Suppressor macrophage treated with lipopolysaccharide for 4 hours (primary cell): ENCODE results near the gene PEA15.

Experiments
- DNase-seq: peaks from one replicate; pipeline ENCODE4 v3.0.0-alpha.2; 2020

PEA15 gene

DNA sequence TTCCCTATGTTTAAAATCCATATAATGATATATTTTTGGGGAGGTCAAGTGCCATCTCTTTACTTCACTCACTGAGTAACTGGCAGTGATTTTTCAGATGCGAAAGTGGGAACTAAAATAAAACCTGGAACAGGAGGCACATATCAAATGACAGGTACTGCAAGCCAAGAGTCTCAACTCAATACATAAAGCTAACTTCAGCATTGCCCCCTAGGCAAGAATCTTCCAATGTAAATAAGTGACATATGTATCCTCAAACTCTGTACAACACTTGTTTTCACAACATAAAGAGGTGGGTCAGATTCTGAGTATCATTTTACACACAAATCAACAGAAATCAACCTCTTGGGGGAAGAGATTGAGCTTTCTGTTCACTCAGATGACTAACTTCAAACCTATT is 39.0 kb downstream of the PEA15 start:
- DNase-seq, result no peak

DNA sequence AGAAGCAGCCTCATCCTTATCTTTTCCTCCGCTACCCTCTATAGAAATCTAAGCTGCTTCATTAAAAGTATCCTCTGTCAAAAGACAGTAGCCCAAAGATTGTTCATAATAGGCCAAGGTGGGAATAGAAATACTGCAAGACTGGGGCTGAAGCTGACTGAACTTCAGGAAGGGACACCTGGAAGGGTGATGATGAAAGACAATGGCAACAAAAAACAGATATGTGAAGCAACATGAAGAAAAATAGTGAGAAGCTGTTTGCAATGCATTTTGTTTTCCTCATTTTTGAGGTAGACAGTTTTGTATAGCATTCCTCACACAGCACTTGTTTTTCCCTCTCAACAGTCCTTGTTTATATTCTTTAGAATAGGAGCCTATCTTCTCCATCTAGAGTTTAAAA is 40.2 kb downstream of the PEA15 start:
- no peak for DNase-seq

DNA sequence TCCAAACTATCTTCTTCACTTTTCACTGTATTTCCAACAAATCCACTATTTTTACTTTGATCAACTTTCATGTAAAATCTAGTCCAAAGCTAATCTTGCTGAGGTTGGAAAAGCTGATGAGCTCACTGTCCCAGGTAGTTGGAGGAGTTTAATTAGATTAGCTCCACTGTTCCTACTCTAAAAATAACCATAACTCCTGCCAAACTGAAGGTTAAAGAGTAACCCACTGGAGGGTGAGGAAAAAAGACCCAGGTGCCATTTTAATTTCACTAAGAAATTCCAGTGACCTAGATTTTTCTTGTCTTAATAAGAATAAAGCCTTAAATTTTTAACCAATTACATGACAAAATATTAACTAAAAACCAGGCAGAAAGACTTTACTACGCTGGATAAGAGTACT is 41.9 kb downstream of the PEA15 start:
- DNase-seq, result no peak

DNA sequence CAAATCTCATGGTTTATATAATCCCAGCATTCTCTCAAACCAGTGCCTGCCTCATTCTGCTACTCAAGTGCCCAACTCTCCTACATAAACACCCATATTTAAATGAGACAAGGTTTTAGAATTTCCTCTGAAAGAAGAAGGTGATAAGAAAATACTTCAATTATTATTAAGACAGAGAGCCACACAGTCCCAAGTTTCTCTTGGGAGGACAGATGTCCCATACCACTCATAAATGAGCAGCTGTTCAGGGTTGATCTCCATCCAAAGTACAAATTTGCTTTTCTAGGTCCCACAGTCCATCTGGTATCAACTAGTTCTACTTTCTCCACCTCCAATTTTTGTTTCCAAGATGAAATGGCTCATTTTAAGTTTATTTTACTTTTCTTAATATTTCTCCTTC is 45.8 kb downstream of the PEA15 start:
- no peak for DNase-seq

DNA sequence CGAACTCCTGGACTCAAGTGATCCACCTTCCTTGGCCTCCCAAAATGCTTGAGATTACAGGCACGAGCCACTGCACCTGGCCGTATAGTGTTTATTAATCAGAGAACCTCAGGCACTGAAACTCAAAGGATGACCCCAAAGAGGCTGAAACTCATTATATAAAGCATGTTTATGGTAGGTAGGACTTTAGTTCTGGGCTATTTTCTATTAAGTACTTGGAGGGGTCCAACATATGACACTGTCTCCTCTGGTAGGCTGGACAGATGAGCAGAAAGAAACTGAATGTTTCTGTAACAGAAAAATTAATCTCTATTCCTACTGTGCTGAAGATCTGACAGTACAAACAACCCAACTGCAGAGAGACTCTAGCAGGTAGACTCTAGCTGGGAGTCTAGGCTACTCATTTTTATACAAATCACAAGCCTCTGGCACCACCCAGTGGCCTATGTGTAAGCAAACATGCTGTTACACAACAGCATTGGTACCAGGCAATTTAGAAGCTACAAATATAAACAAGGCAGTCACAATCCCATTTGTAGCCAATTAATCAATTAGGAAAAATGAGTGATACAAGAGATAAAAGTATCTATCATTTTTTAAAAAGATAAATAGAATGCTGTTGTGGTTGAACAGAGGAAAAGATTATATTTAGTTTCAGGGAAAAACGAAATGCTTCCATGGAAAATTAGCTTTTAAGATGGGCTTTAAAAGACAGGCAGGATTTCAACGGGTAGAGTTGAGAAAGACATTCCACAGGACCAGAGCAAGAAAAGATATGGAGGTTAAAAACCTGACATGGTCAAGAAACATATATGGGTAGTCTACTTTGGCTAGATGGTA is 46.7 kb downstream of the PEA15 start:
- peak; percentile 77 for DNase-seq

- no peak for DNase-seq
Observed at GRCh38 chr1:160255781-160256300, 50.7 kb downstream of the PEA15 start.

GRCh38 chr1:160256396-160257046 is 51.3 kb downstream of the PEA15 start:
- DNase-seq, result no peak

DNA sequence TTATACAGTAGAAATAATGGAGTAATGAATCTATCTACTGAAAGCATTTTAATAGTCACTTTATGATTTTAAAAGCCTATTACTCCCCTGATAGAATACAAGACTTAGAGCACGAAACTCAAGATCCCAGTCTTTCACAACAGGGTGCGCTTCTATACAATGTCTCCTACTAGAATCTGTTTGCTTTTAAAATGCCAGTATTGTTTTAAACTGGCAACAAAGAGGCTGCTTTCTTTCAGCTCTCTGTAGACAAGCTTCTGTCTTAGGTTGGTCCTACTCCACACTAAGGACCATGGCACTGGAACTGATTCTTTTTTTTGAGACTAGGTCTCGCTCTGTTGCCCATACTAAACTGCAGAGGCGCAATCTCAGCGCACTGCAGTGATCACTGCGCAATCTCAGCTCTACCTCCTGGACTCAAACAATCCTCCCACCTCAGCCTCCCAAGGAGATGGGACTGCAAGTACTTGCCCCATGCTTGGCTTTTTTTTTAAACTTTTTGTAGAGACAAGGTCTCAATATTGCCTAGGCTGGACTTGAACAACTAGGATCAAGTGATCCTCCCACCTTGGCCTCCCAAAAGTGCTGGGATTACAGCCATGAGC is 52.3 kb downstream of the PEA15 start:
- no peak for DNase-seq

DNA sequence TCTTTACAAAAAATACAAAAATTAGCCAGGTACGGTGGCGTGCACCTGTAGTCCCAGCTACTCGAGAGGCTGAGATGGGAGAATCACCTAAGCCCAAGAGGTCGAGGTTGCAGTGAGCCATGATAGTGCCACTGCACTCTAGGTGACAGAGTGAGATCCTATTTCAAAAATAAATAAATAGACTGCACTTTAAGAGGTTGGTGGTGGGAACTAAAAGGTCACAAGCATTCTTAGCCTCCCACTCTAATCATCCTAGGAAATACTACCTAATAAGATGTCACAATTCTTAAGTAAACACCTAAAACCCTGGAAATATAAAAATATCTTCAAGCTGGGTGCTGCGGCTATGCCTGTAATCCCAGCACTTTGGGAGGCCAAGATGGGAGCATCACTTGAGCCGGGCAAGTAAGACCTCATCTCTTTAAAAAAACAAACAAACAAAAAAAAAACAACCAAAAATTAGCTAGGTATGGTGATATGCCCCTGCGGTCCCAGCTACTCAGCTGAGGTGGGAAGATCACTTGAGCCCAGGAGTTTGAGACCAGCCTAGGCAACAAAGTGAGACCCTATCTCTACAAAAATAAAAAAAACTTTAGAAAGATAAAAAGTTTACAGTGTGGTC is 53.1 kb downstream of the PEA15 start:
- no peak for DNase-seq

DNA sequence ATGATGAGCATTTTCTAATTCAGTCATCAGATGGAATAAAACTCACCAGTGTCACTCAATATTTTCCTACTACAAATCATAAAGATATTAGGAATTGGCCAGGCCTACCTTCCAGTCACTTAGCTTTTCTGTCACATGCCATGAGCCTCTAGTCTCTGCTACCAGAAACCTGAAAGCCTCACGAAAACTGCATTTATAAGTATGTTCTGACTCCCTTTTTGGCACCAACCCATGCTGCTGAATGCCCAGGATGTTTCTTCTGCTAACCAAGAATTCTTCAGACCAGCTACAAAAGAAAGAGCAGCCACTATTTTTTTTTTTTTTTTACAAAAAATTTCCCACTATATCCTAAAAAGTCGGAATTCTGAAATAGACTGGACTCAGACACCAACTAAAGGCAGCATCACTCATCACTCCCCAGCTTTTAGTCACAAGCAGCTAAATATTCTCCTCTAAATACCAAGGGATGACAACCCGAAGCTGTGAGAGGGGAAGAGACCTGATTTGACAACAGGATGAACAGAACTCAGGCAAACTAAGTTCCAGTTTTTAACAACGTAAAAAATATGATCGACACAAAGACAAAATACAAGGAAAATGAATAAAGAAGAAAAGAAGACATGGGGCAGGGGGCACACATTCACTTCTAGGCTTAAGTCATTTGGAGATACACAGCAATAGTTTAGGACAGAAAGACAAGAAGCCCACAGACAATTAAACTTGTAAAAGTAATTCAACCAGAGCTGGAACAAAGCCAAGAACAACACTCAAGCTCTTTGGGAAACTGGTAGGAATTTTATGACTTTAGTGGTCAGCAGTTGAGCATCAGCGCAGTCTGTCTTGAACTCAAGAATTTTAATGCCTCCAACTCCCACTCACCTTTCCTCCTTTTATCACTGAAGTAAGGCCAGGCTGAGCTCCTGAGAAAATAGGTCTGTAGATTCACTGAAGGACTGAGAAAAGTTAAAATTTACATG is 55.5 kb downstream of the PEA15 start:
- DNase-seq, result peak; percentile 41

- peak; percentile 82 for DNase-seq
Observed at GRCh38 chr1:160261556-160261892, 56.3 kb downstream of the PEA15 start.

DNA sequence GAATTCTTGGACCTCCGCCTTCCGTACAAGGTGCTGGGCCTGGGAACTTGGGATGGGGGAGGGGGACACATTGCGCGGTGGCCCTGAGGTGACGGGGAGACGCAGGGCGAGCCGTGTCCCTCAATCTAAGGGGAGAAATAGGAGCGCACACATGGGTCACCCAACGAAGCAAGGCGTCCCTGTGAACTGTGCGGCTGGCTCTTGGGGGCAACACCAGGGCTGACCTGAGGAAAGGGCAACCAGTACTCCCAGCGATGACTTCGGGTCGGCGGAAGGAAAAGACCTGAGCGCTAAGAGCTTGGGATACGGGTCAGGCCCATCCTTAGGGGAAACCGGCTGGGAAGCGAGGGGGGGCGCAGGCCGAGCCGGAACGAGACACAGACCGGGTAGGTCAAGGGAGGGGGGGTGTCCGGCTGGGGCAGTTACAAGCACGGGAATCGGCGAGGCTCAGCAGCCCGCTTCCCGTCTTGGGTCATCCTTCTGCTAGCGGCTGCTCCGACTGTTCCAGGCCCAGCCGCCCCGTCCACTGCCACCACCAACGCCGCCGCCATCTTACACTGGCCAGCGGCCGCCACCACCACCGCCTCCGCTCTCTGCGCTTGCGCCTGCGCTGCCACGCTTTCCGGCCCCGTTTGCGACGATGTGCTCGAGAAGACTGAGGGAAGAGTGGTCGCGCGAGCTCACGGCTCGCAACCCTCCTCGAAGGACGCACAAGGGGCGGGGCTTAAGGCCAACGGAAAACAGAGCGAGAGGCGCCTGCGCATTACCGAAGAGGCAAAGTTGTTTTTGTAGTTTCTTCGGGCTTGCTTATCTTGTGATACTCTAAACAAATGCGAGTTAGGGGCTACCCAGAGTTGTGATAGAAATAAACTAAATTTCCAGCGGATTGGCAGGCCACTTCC is 57.0 kb downstream of the PEA15 start, which contains the start of gene DCAF8:
Gene DCAF8, minus strand, starts transcription at position 657 of the 902 bp plus-strand sequence. CDS start 18,541 bp downstream, outside the sequence.
- DNase-seq, result peak; percentile 99

DNA sequence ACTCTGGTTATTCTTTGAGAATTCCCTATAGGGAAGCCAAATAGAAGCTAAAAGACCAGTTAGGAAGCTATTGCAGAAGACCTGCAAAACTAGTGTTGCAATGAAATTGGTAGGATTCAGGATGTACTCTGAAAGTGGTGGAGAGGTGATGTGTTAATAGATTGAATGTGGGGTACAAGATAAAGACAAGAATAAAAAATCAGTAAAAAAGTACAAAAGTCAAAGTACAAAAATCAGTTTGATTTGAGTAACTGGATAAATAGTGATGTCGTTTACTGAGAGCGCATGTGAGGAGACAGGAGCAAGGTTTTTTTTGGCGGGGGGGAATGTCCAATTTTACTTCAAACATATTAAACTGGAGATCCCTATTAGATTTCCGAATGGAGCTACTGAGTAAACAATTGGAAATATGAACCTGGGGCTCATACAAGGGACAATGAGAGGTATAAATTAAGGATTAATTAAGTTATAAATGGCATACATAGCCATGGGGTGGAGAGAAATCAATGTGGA is 59.7 kb downstream of the PEA15 start:
- DNase-seq, result no peak
